HK-2 (cell line): ENCODE data around the gene LTBP1.

ENCODE experiments used
- DNase-seq: peaks from one replicate; pipeline ENCODE4 v3.0.0-alpha.2; 2018; ENCODE audit not compliant: unreplicated experiment

The LTBP1 gene

GRCh38 chr2:33008716-33009115 is 62.0 kb downstream of the LTBP1 start:
- no peak for DNase-seq

- DNase-seq: no peak
Measured at GRCh38 chr2:33009249-33009648, 62.5 kb downstream of the LTBP1 start.

- no peak for DNase-seq
Measured at GRCh38 chr2:33011373-33011772, 64.6 kb downstream of the LTBP1 start.

GRCh38 chr2:33011941-33012340 is 65.2 kb downstream of the LTBP1 start:
- no peak for DNase-seq

- DNase-seq: no peak
Measured at GRCh38 chr2:33013684-33014110, 66.9 kb downstream of the LTBP1 start.

GRCh38 chr2:33014268-33014667 is 67.5 kb downstream of the LTBP1 start:
- DNase-seq: no peak

- DNase-seq: no peak
Measured at GRCh38 chr2:33015421-33016142, 68.8 kb downstream of the LTBP1 start.

- DNase-seq: no peak
Measured at GRCh38 chr2:33018271-33018670, 71.5 kb downstream of the LTBP1 start.

GRCh38 chr2:33019796-33020195 is 73.0 kb downstream of the LTBP1 start:
- DNase-seq: no peak

GRCh38 chr2:33020883-33021282 is 74.1 kb downstream of the LTBP1 start:
- no peak for DNase-seq

GRCh38 chr2:33021542-33022227 is 74.9 kb downstream of the LTBP1 start:
- no peak for DNase-seq

- DNase-seq: no peak
Measured at GRCh38 chr2:33022395-33022985, 75.7 kb downstream of the LTBP1 start.

- DNase-seq: no peak
Measured at GRCh38 chr2:33022989-33023727, 76.4 kb downstream of the LTBP1 start.

- DNase-seq: no peak
Measured at GRCh38 chr2:33023728-33024500, 77.2 kb downstream of the LTBP1 start.

GRCh38 chr2:33024758-33025157 is 78.0 kb downstream of the LTBP1 start:
- DNase-seq: no peak

- DNase-seq: no peak
Measured at GRCh38 chr2:33029459-33029858, 82.7 kb downstream of the LTBP1 start.

GRCh38 chr2:33029926-33030325 is 83.2 kb downstream of the LTBP1 start:
- DNase-seq: no peak

- DNase-seq: no peak
Measured at GRCh38 chr2:33030326-33030725, 83.6 kb downstream of the LTBP1 start.

GRCh38 chr2:33032245-33032644 is 85.5 kb downstream of the LTBP1 start:
- no peak for DNase-seq

GRCh38 chr2:33033606-33034081 is 86.9 kb downstream of the LTBP1 start:
- DNase-seq: no peak

GRCh38 chr2:33034784-33035183 is 88.0 kb downstream of the LTBP1 start:
- DNase-seq: no peak
